ENCODE data around the gene UBQLN4.
"Not testable (repeated sequence)": the region's sequence is repeated elsewhere in the genome, so short reads cannot be mapped to it uniquely, and the experiment has no call there.

UBQLN4 gene

GRCh38 chr1:156056326-156056849 is 2.8 kb upstream of the UBQLN4 start:
- no peak for DNase-seq

- DNase-seq = no peak
Observed at GRCh38 chr1:156055281-156056048, 1.9 kb upstream of the UBQLN4 start.

GRCh38 chr1:156054500-156055280 is 1.1 kb upstream of the UBQLN4 start, which contains the start of gene LAMTOR2:
TSS of gene LAMTOR2 (plus strand) at chr1:156054782. CDS start at chr1:156054890, 108 bp downstream.
- DNase-seq = peak; percentile 97

GRCh38 chr1:156052862-156053767 is 483 bp downstream of the UBQLN4 start:
- peak; percentile 39 for DNase-seq

- DNase-seq = no peak
Observed at GRCh38 chr1:156051011-156051725, 2.4 kb downstream of the UBQLN4 start.

GRCh38 chr1:156050376-156050775 is 3.2 kb downstream of the UBQLN4 start:
- no peak for DNase-seq

- DNase-seq = no peak
Observed at GRCh38 chr1:156048663-156049258, 4.8 kb downstream of the UBQLN4 start.

GRCh38 chr1:156045076-156045475 is 8.5 kb downstream of the UBQLN4 start:
- DNase-seq = no peak

- DNase-seq = no peak
Observed at GRCh38 chr1:156042828-156043227, 10.8 kb downstream of the UBQLN4 start.

- not testable (repeated sequence) for DNase-seq
Observed at GRCh38 chr1:156034991-156035390, 18.6 kb downstream of the UBQLN4 start.

- no peak for DNase-seq
Observed at GRCh38 chr1:156033011-156033410, 20.6 kb downstream of the UBQLN4 start.

- DNase-seq = no peak
Observed at GRCh38 chr1:156026588-156026987, 27.0 kb downstream of the UBQLN4 start.

GRCh38 chr1:156025876-156026275 is 27.7 kb downstream of the UBQLN4 start:
- no peak for DNase-seq

GRCh38 chr1:156024801-156025200 is 28.8 kb downstream of the UBQLN4 start:
- DNase-seq = no peak

GRCh38 chr1:156021954-156022353 is 31.6 kb downstream of the UBQLN4 start:
- DNase-seq = no peak

- DNase-seq = no peak
Observed at GRCh38 chr1:156021093-156021428, 32.5 kb downstream of the UBQLN4 start.

- peak; percentile 95 for DNase-seq
Observed at GRCh38 chr1:156020293-156021092, 33.1 kb downstream of the UBQLN4 start, which contains the start of gene SSR2. TSS of gene SSR2 (minus strand) at chr1:156020951. CDS start at chr1:156020167, 784 bp downstream.

- no peak for DNase-seq
Observed at GRCh38 chr1:156019946-156020292, 33.7 kb downstream of the UBQLN4 start.

GRCh38 chr1:156014829-156015228 is 38.8 kb downstream of the UBQLN4 start:
- DNase-seq = no peak

GRCh38 chr1:156012051-156012817 is 41.4 kb downstream of the UBQLN4 start:
- DNase-seq = no peak

All from NCI-H1105 treated with DMSO at 0.1 percent for 48 hours (cell line).